NCI-H2029 (cell line): ENCODE data around the gene FBXO48.
"Not testable (repeated sequence)": the region's sequence is repeated elsewhere in the genome, so short reads cannot be mapped to it uniquely, and the experiment has no call there.

ENCODE experiments used
- DNase-seq: peaks from one replicate; lab custom pipeline; 2025; lab: John Stamatoyannopoulos, UW

The FBXO48 gene

DNA sequence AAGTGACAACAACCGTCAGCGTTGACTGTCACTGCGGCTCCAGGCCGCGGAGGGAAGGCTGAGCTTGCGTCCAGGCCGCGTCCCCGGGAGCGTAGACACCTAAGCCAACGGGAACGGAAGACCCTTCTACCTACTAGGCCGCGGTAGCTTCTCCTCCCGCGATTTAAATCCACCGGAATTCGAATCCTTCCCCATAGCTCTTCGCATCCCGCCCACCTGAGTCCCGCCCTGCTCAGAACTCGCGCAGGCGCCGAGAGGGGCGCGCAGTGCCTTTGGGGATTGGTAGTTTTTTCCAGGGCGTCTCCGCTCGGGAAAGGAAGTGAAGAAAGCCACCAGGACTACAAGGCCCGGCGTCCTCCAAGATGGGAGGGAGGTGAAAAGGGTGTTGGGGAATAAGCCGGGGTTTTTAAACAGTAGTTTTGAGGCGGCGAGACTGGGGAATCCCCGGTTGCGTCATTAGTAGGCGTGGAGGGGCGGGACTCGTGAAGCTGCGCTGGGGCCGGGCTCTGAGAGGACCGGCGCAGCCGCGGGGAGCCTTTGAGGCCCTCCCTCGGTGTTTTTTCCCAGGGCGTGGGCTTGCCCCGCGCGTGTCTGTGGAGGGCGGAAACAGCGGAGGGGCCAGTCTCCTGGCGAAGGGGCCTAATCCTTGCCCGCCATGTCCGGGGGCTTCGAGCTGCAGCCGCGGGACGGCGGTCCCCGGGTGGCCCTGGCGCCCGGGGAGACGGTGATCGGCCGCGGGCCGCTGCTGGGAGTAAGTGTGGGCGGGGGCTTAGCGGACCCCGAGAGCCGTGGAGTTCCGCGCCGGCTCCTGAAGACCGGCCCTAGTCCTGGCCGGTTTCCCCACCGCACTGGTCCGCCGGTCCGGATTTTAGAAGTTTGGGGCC lies at the start of gene FBXO48, which contains the start of gene APLF:
Gene FBXO48, minus strand, starts transcription at position 218 of the 884 bp plus-strand sequence. CDS start 2,149 bp downstream, outside the sequence.
Gene APLF, plus strand, starts transcription at position 509 of the 884 bp plus-strand sequence. Its CDS starts 147 bp downstream, at position 656.
- peak; percentile 96 for DNase-seq

DNA sequence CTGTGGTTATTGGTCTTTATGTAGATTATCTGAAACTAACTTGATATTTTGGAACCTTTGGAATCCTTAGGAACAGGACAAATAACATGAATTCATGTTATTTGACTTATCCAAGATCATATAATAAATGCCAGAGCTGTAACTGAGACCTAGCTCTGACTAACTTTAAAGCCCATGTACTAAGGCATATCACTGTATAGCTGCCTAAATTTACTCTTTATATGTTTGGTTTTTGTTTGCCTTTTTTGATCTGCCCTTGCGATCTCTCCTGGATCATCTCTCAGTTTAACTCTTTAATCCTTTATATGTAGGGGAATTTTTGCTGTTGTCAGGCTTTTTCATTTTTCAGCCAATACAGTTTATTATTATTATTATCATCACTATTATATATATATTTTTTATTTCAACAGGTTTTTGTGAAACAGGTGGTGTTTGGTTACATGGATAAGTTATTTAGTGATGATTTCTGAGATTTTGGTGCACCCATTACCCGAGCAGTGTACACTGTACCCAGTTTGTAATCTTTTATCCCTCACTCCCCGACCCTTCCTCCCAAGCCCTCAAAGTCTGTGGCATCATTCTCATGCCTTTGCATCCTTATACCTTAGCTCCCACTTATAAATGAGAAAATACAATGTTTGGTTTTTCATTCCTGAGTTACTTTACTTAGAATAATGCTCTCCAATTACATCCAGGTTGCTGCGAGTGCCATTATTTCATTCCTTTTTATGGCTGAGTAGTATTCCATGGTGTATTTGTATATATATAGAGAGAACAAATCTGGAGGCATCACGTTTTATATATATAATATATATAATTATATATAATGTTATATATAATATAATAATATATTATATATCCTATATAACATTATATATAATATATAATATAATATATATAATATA lies 49.2 kb upstream of the FBXO48 start:
- no peak for DNase-seq

DNA sequence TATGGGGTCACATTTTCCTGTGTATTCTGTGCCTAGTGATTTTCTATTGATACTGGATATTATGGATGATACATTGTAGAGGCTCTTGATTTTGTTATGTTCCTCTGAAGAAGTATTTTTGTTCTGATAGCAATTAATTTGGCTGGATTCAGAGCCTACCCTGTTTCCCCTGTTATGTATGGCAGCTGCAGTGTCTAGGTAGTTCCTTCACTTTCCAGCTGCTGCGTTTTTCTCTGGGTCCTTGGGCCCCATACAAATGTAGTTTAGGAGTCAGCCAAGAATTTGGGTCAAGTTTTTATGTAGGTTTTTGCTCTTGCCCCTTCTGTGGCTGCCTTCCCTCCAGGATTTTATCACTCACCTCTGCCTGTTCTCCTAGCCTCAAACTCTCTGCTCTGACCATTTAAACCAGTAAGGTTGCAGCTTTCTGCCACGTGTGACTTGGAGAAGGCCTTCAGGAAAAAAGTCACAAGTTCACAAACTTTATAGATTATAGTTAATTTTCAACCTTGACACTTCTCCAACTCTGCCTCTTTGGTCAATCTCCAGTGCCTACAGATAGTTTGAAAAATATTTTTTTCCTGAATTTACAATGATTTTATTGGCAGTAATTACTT lies 47.3 kb upstream of the FBXO48 start:
- no peak for DNase-seq

DNA sequence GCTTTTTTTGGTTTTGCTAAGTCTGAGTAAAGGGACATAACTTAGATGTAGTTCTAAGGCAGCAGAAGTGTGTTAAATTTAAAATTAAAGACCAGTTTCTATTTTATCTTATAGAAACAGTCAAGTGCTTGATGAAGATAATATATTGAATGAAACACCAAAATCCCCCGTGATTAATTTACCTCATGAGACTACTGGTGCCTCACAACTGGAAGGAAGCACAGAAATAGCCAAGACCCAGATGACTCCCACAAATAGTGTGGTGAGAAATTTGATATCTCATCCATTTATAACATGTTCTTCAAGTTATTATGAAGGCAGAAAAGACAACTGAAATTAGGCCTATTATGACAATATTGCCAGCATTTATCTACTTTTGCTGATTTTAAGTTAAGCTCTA lies 45.9 kb upstream of the FBXO48 start:
- DNase-seq, result no peak

- no peak for DNase-seq
Observed at GRCh38 chr2:68512326-68512725, 45.2 kb upstream of the FBXO48 start.

DNA sequence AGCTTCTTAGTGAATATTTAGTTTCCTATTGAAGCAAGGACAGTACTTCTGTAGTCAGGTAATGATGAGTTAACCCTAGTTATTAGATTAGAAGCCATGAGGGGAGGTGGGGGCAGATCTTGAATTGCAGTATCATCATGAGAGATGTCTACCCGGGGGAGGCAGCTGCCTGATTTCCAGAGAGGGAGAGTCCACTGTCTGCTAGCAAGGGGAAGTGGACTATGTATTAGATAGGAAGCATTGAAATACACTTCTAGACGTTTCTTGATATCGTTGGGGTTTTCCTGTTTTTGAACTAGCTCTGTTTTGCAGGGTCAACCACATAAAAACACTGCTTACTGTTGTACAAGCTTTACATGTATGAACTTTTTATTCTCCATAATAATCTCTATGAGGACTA lies 39.1 kb upstream of the FBXO48 start:
- no peak for DNase-seq

GRCh38 chr2:68505603-68506159 lies 38.6 kb upstream of the FBXO48 start:
- DNase-seq, result no peak

GRCh38 chr2:68501768-68502167 lies 34.7 kb upstream of the FBXO48 start:
- DNase-seq, result no peak

DNA sequence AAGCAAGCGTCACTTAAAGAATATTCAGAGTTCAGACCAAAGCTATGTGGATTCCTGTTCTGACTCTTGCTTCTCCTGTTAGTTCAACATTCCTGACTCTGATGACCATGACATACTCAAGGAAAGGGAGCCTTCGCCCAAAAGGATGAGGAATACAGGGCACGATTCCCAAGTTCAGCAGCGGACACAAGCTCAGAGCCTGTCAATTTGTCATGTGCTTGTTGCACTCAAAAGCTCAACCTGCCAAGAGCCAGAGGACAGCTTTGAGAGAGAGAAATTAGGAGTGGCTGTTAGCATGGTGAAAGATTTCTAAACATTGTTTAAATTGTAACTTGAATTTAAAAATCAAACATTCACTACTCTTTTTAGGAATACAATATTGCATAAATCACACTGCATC lies 33.6 kb upstream of the FBXO48 start:
- DNase-seq, result no peak

GRCh38 chr2:68499133-68499532 lies 32.0 kb upstream of the FBXO48 start:
- DNase-seq, result no peak

GRCh38 chr2:68491582-68491981 lies 24.5 kb upstream of the FBXO48 start:
- DNase-seq, result no peak

DNA sequence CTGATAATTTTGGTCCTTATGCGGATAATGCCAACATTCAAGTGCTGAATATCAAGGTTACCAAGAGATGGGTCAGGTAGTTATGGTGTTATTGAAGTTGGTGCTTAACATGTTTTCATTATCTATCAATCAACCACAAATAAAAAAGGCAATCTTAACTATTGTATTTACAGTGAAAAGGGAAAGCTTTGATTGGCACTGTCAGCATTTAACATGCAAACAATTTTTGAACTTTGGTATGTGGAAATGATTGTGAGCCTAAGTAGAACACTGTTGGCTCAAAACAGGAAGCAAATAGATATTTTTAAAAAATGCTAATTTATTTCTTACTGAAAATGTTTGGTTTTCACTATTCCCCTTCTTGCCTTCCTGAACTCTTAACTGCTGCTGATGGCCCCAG lies 22.2 kb upstream of the FBXO48 start:
- DNase-seq, result no peak

DNA sequence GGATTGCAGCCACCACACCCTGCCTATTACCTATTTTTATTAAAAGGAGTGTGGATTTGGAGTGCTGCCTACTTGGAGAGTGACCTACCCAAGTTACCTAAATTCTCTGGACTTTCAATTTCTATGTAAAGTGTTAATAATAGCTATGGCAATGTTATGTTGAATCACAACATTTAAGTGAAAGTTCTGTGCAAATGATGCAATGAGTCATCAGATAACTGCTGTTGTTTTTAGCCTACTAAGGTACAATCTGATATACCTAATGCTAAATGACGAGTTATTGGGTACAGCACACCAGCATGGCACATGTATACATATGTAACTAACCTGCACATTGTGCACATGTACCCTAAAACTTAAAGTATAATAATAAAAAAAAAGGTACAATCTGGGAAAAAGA lies 21.5 kb upstream of the FBXO48 start:
- not testable (repeated sequence) for DNase-seq

- DNase-seq, result peak; percentile 13
Observed at GRCh38 chr2:68487773-68488355, 20.8 kb upstream of the FBXO48 start.

DNA sequence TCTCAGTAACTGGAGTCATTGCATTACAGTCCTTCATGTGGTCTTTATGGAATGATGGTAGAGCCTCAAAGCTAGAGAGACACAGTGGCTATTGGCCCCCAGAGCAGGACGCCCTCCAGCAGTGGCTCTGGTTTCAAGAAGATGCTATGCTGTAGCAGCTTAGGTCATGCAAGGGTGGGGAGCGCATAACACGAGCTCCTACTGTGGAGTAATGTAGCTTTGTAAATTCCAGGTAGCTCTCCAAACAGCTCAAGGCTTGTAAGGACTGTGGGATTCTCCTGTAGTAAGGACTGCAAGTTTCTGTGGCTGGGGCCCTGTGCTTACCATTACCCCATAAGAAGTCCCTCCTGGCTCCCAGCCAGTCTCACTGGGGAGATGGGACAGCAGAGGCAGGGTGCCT lies 15.9 kb upstream of the FBXO48 start:
- no peak for DNase-seq

GRCh38 chr2:68482296-68482820 lies 15.3 kb upstream of the FBXO48 start:
- no peak for DNase-seq

DNA sequence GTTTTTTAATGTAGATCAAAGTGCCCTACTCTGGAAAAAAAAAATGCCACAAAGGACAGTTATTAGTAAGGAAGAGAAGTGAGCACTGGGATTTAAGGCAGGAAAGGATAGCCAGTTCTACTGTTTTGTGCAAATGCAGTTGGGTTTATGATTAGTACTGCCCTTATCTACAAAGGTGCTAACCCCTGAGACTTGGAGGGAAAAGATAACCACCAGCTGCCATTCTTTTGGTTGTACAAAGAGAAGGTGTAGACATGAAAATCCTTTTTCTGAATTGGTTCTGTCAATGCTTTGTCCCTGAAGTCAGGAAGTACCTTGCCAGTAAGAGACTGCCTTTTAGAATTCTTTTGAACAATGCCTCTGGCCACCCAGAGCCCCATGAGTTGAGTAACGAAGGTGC lies 11.6 kb upstream of the FBXO48 start:
- no peak for DNase-seq

- DNase-seq, result no peak
Observed at GRCh38 chr2:68476454-68476853, 9.4 kb upstream of the FBXO48 start.

- DNase-seq, result no peak
Observed at GRCh38 chr2:68475576-68475975, 8.5 kb upstream of the FBXO48 start.

DNA sequence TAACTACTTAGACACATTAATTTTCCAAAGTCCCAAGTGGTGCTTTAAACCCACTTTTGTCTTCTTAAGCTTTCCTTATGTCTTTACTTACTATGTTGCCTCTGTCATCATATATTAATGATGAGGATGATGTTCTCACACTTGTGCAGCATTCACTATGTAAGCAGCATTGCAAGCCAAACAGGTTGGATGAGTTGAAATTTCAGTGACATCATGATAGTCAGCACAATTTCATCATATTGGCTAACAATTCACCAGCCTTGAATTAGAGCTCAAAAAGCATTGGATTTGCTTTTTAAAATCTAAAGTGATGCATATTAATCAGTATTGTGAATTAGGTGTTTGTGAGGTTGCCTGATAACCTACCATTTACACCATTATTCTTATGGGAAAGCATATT lies 8.0 kb upstream of the FBXO48 start:
- no peak for DNase-seq

- no peak for DNase-seq
Observed at GRCh38 chr2:68472796-68473414, 5.8 kb upstream of the FBXO48 start.
